T-helper 22 cell (primary cell): ENCODE measurements around the gene HRG.
"Not testable (repeated sequence)": the region's sequence is repeated elsewhere in the genome, so short reads cannot be mapped to it uniquely, and the experiment has no call there.

Experiments
- DNase-seq: peaks from one replicate; pipeline ENCODE4 v3.0.0-alpha.2; 2020; ENCODE audit warnings: low read depth

Gene HRG

GRCh38 chr3:186680869-186681268 lies 15.1 kb downstream of the HRG start:
- DNase-seq = no peak

DNA sequence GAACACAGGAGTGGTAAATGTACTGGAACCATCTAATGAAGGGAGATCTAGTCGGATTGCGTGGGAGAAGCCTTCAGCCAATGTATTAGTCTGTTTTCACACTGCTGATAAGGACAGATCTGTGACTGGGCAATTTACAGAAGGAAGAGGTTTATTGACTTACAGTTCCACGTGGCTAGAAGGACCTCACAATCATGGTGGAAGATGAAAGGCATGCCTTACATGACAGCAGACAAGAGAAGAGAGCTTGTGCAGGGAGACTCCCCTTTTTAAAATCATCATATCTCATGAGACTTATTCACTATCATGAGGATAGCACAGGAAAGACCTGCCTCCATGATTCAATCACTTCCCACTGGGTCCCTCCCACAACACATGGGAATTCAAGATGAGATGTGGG lies 17.0 kb downstream of the HRG start:
- DNase-seq = no peak

DNA sequence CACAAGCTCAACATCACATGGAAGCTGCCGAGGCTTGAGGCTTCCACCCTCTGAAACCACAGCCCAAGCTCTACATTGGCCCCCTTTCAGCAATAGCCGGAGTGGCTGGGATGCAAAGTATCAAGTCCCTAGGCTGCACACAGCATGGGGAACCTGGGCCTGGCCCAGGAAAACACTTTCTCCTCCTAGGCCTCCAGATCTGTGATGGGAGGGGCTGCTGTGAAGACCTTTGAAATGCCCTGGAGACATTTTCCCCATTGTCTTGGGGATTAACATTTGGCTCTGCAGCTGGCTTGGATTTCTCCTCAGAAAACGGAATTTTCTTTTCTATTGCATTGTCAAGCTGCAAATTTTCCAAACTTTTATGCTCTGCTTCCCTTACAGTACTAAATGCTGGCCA lies 18.2 kb downstream of the HRG start:
- DNase-seq = no peak

DNA sequence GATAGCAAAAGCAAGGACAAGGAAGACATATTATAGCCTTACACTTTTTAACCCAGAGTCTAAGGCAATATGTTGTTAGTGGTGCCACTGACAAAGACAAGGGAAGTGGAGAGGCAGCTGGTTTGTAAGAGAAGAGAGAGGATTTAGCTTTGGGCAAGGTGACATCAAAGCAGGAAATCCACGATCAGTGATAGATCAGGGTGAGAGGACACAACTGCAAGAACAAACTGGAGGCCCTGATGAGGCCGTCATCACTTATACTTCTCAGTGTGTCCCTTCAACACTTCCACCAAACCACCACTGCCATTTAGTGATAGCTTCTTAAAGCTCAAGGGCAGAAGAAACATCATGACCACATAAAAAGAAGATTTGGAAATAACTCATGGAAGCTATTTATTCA lies 20.7 kb downstream of the HRG start:
- DNase-seq = not testable (repeated sequence)

- DNase-seq = no peak
Measured at GRCh38 chr3:186687120-186687651, 21.4 kb downstream of the HRG start.

- not testable (repeated sequence) for DNase-seq
Measured at GRCh38 chr3:186690304-186690703, 24.5 kb downstream of the HRG start.

- DNase-seq = no peak
Measured at GRCh38 chr3:186691676-186692075, 25.9 kb downstream of the HRG start.

- DNase-seq = no peak
Measured at GRCh38 chr3:186693843-186694242, 28.0 kb downstream of the HRG start.

- no peak for DNase-seq
Measured at GRCh38 chr3:186694288-186695032, 28.6 kb downstream of the HRG start.

GRCh38 chr3:186696522-186696921 lies 30.7 kb downstream of the HRG start:
- DNase-seq = no peak

- DNase-seq = no peak
Measured at GRCh38 chr3:186697510-186697909, 31.7 kb downstream of the HRG start.

GRCh38 chr3:186700267-186700666 lies 34.5 kb downstream of the HRG start:
- DNase-seq = no peak

DNA sequence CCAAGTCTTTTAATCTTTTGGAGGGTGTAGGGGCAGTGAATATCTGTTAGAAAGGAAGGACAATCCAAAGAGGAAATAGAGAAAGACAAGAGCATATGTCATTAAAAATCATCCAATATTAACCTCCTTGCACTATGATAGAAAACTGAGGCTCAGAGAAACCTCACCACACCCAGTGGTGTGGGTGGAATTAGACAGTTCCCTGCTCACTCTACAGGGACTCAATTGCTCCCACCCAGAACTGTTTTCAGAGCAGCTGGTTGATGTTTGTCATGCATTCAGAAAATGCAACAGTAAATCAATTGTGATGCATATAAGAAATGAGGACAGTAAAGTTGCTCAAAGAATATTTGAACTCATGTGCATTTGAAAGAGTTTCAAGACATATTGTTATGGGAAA lies 36.6 kb downstream of the HRG start:
- not testable (repeated sequence) for DNase-seq

DNA sequence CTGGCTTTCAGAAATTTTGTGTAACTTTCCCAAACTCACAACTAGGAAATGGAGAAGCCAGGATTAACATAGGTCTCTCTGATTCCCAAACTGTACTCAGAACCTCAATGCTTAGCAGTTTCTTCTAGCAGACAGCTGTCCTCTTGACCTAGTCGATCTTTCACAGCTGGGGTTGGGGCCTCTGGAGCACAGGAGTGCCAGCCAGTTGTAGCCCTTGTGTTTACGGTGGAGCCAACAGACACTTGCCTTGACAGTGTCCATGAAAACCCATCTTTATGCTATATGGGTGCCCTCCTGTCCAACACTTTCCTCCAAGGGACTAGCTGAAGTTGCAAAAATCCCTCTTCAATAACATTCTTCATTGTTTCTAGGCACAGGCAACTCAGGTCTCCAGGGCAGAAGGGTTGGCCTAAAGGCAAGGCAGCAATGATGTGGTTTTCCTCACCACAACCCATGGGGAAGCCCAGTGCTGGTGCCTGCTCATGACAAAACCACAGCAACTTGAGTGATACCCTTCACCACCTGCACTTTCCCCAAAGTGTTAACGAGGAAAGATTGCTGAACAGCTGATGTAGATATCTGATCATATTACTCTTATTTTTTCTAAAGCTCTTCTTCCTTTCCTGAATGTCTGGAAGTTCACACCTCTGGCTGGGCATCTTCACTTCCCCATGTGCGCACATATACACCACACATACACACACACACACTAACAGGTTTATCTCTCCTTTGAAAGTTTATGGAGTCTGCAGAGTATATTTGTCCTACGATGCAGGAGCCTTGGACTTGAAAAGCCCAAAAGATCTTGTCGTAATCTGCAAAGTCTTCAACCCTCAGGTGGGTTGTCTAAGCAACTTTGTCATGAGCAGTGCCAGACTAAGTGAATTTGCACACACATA lies 40.3 kb downstream of the HRG start:
- DNase-seq = no peak

- DNase-seq = no peak
Measured at GRCh38 chr3:186708983-186709679, 43.3 kb downstream of the HRG start.

DNA sequence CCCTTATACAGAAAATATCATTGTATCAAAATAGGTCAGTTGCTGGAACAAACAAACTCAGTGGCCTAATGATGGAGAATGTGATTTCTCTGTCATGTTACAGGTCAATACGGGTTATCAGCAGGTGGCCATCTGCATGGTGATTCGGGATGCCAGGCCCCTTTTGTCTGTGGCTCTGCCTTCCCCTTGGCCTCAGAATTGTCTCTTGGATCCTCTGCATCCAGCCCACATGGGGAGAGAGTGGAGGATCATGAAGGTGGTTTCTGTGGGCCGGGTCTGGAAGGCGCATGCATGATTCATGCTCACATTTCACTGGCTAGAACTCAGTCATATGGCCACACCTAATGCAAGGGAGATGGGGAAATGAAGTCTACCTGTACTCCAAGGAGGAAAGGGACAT lies 44.9 kb downstream of the HRG start:
- not testable (repeated sequence) for DNase-seq

DNA sequence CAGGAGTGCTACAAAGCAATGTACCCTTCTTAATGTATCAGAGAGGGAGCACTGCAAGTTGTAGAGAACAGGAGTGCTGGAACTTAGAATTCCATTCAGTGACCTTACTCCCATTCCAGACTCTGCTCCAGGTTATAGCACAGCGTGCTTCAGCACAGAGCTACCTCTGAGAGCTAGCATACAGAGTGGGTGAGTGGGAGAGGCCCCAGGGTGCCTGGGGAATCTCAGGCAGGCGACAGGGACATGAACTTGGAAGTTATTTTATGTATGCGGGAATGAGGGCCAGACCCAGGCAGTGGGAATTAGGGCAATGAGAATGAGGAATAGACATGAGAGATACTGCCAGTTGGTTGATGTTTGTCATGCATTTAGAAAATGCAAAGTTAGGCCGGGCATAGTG lies 47.7 kb downstream of the HRG start:
- DNase-seq = no peak

- no peak for DNase-seq
Measured at GRCh38 chr3:186717039-186717457, 51.2 kb downstream of the HRG start, which contains the start of gene KNG1. TSS of gene KNG1 (plus strand) at chr3:186717359. CDS start at chr3:186717543, 184 bp downstream.

DNA sequence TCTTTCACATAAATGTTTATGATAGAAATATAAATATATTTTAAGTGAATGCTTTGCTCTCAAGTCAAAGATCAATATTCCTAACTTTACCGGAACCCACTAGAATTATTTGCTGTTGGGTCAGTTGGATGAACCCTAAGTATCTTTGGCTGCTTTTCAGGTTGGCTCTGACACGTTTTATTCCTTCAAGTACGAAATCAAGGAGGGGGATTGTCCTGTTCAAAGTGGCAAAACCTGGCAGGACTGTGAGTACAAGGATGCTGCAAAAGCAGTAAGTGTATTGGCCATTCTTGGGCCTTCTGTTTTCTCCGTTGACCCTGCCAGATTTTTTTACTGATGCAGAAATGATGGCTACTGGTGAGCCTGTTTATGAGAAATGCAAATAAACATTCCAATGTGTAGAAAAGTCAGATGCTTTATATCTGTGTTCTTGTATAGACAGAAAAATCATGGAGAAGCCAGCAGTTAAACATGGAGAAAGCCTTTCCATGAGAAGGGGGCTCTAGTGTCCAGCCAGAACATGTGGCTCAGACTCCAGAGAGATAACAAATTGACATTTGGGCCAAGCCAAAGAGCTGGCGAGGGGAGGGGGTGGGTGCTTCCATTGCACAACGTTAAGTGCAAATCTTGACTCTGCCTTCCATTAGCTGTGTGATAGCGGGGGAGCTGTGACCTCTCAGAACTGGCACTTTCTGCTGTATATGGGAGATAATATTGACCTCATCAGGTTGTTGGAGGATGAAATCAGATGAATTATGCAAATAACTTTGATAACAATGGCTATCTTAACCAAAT lies 54.3 kb downstream of the HRG start:
- DNase-seq = no peak

DNA sequence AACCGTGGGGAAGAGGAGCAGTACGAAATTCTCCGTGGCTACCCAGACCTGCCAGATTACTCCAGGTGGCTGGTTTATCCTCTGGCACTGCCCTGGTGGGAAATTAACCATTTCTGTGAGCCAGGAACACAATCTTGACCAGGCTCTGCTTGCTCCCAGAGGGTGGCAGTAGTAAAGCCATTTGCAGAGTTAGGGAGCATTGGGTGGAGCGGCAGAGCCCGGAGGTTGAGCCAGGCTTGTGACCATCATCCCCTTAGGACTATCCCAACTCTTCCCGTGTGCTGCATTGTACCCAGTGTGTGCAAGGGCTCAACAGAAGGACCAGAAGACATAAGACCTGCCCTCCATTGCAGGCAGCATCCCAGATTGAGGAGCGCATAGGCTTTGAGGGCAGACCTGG lies 56.6 kb downstream of the HRG start:
- DNase-seq = no peak

DNA sequence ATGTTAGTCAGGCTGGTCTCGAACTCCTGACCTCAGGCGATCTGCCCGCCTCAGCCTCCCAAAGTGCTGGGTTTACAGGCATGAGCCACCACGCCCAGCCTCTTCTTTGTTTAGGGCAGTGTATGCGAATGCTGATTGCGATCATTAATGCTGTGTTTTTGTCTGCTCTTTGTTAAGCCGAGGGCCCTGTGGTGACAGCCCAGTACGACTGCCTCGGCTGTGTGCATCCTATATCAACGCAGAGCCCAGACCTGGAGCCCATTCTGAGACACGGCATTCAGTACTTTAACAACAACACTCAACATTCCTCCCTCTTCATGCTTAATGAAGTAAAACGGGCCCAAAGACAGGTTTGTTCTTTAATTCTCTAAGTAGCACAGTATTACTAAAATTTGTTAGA lies 59.1 kb downstream of the HRG start:
- no peak for DNase-seq
